ENCODE results near the gene NSD2.

NSD2 gene

DNA sequence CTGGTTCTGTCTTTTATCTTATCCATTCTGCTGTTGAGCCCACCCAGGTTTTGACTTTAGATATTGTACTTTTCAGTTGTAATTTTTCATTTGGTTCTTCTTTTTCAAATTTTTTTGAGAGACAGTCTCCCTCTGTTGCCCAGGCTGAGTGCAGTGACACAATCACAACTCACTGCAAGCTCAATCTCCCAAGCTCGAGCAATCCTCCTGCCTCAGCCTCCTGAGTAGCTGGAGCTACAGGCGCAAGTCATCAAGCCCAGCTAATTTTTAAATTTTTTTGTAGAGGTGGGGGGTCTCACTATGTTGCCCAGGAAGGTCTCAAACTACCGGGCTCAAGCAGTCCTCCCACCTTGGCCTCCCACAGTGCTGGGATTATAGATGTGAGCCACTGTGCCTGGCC, 41.0 kb upstream of the NSD2 start:
- no peak overlapping the region for H2BK12ac ChIP-seq (ENCODE audit: low read length in 2 of 2)
- no peak overlapping the region for H2BK15ac ChIP-seq (ENCODE audit: low read depth, poor library complexity, severe bottlenecking)
- H3K36me3 ChIP-seq (ENCODE audit: control insufficient read depth in 1 of 2, insufficient read depth in 2 of 2, low read depth in 1 of 2, low read length in 2 of 2): peaks cover 58 to 62% of the 10 kb centered on the region in 2 experiments
- H2BK120ac ChIP-seq (ENCODE audit: low read depth, low read length): no peak overlapping the region
- no peak overlapping the region for H3K23ac ChIP-seq (ENCODE audit: low read length in 2 of 2)
- no peak overlapping the region for H3K14ac ChIP-seq (ENCODE audit: low read length in 2 of 2)
- no peak overlapping the region for H3K4ac ChIP-seq (ENCODE audit: low read depth in 1 of 2, low read length in 2 of 2)
- H3K79me1 ChIP-seq (replicated peaks; ENCODE audit: low read length, poor library complexity, severe bottlenecking): peaks cover 19% of the 10 kb centered on the region
- H3K4me2 ChIP-seq (ENCODE audit: low read length, poor library complexity, severe bottlenecking): no peak overlapping the region
- no peak overlapping the region for H3K9ac ChIP-seq (ENCODE audit: low read length)
- no peak overlapping the region for H2BK5ac ChIP-seq (ENCODE audit: low read depth, low read length, poor library complexity, severe bottlenecking)
- WGBS: 100% methylated on average over 2 of the region's 3 CpGs
- no peak overlapping the region for H4K8ac ChIP-seq (ENCODE audit: low read length)
- H3K4me1 ChIP-seq (ENCODE audit: control insufficient read depth, insufficient read depth, low read depth, low read length): peaks cover 20% of the 10 kb centered on the region
- H3K4me3 ChIP-seq (ENCODE audit: insufficient read depth in 1 of 2, low read depth in 1 of 2, low read length in 2 of 2): no peak overlapping the region
- no peak overlapping the region for H3K18ac ChIP-seq (ENCODE audit: low read depth in 1 of 2, low read length in 2 of 2)
- no peaks in the 10 kb centered on the region for H3K9me3 ChIP-seq (ENCODE audit: control insufficient read depth, low read length)
- no peak overlapping the region for H4K91ac ChIP-seq (ENCODE audit: low read length)
- no peak for DNase-seq
- H2AK5ac ChIP-seq (ENCODE audit: low read length, severe bottlenecking): no peak overlapping the region
- H3K27me3 ChIP-seq (ENCODE audit: control insufficient read depth in 1 of 2, insufficient read depth in 1 of 2, low read length in 2 of 2): no peaks in the 10 kb centered on the region
- no peak overlapping the region for H3K27ac ChIP-seq (ENCODE audit: low read length, poor library complexity, severe bottlenecking)
- no peak overlapping the region for H2AFZ ChIP-seq (ENCODE audit: low read depth, low read length)

DNA sequence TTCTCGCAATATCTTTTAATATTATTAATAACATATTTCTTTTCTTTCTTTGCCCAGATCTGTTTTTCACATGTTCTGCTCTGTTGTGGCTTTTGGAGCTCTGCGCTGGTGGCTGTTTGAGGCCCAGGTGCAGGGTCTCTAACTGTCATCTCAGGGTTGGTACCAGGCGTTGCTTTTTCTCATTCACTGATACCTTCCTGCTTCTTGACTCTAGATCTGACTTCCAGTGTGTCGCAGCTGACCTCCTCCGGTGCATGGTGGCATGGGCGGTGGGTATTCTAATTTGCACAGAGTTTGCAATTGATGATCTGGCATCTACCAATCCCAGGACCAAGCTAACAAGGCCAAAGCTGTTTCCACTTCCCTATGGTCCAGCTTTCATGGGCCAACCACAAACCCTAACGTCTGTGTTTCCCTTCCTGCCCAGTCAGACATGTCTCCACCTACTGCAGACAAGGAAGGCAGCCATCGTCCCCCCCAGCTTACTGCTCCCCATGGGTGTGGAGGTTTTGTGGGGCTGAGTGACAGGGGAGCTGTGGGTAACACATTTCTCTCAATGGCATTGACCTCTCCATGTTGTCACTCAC, 40.5 kb upstream of the NSD2 start:
- Histone ChIP-seq H2BK12ac (ENCODE audit: low read length in 2 of 2) (no peak overlapping the region), H2BK15ac (ENCODE audit: low read depth, poor library complexity, severe bottlenecking) (no peak overlapping the region), H3K4me1 (ENCODE audit: control insufficient read depth, insufficient read depth, low read depth, low read length) (peaks cover 23% of the 10 kb centered on the region), H3K4me3 (ENCODE audit: insufficient read depth in 1 of 2, low read depth in 1 of 2, low read length in 2 of 2) (no peak overlapping the region), H3K14ac (ENCODE audit: low read length in 2 of 2) (no peak overlapping the region), H3K36me3 (ENCODE audit: control insufficient read depth in 1 of 2, insufficient read depth in 2 of 2, low read depth in 1 of 2, low read length in 2 of 2) (peaks cover 58 to 62% of the 10 kb centered on the region in 2 experiments), H3K4ac (ENCODE audit: low read depth in 1 of 2, low read length in 2 of 2) (no peak overlapping the region), H3K4me2 (ENCODE audit: low read length, poor library complexity, severe bottlenecking) (no peak overlapping the region), H2AFZ (ENCODE audit: low read depth, low read length) (no peak overlapping the region), H3K23ac (ENCODE audit: low read length in 2 of 2) (no peak overlapping the region), H3K9ac (ENCODE audit: low read length) (no peak overlapping the region), H3K27ac (ENCODE audit: low read length, poor library complexity, severe bottlenecking) (no peak overlapping the region), H2AK5ac (ENCODE audit: low read length, severe bottlenecking) (no peak overlapping the region), H4K8ac (ENCODE audit: low read length) (no peak overlapping the region), H4K91ac (ENCODE audit: low read length) (no peak overlapping the region), H3K9me3 (ENCODE audit: control insufficient read depth, low read length) (no peaks in the 10 kb centered on the region), H3K79me1 (replicated peaks; ENCODE audit: low read length, poor library complexity, severe bottlenecking) (peaks cover 22% of the 10 kb centered on the region), H3K18ac (ENCODE audit: low read depth in 1 of 2, low read length in 2 of 2) (no peak overlapping the region), H3K27me3 (ENCODE audit: control insufficient read depth in 1 of 2, insufficient read depth in 1 of 2, low read length in 2 of 2) (no peaks in the 10 kb centered on the region), H2BK120ac (ENCODE audit: low read depth, low read length) (no peak overlapping the region), H2BK5ac (ENCODE audit: low read depth, low read length, poor library complexity, severe bottlenecking) (no peak overlapping the region)
- no peak for DNase-seq
- 100% methylated on average over 5 of the region's 8 CpGs for WGBS

DNA sequence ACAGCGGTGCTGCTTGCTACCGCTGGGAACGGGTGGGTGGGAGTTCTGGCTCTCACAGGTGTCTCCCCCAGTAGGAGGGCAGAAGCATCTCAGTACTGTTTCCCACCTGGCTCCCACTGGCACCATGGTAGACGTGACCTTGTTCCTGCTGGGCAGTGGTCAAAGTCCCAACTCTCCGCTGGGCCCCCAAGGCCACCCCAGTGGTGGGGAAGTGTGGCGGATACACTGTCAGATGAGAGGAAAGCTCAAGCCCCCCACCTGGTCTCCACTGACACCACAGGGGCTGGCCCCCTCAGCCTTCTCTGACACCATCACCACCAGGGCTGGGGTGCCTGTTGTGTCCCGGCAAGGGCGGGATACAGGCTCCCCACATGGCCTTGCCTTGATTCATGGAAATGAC, 39.9 kb upstream of the NSD2 start:
- H3K27me3 ChIP-seq (ENCODE audit: control insufficient read depth in 1 of 2, insufficient read depth in 1 of 2, low read length in 2 of 2): no peaks in the 10 kb centered on the region
- H3K4me3 ChIP-seq (ENCODE audit: insufficient read depth in 1 of 2, low read depth in 1 of 2, low read length in 2 of 2): no peak overlapping the region
- H2BK15ac ChIP-seq (ENCODE audit: low read depth, poor library complexity, severe bottlenecking): no peak overlapping the region
- DNase-seq: no peak
- H2BK5ac ChIP-seq (ENCODE audit: low read depth, low read length, poor library complexity, severe bottlenecking): no peak overlapping the region
- no peak overlapping the region for H3K23ac ChIP-seq (ENCODE audit: low read length in 2 of 2)
- H3K36me3 ChIP-seq (ENCODE audit: control insufficient read depth in 1 of 2, insufficient read depth in 2 of 2, low read depth in 1 of 2, low read length in 2 of 2): peaks cover 56 to 62% of the 10 kb centered on the region in 2 experiments
- no peak overlapping the region for H3K18ac ChIP-seq (ENCODE audit: low read depth in 1 of 2, low read length in 2 of 2)
- no peak overlapping the region for H4K8ac ChIP-seq (ENCODE audit: low read length)
- no peak overlapping the region for H2AFZ ChIP-seq (ENCODE audit: low read depth, low read length)
- H3K9ac ChIP-seq (ENCODE audit: low read length): no peak overlapping the region
- H3K79me1 ChIP-seq (replicated peaks; ENCODE audit: low read length, poor library complexity, severe bottlenecking): peaks cover 22% of the 10 kb centered on the region
- H2BK12ac ChIP-seq (ENCODE audit: low read length in 2 of 2): no peak overlapping the region
- H3K9me3 ChIP-seq (ENCODE audit: control insufficient read depth, low read length): no peaks in the 10 kb centered on the region
- no peak overlapping the region for H2AK5ac ChIP-seq (ENCODE audit: low read length, severe bottlenecking)
- over 99% methylated on average over 8 of the region's 8 CpGs for WGBS
- H3K4ac ChIP-seq (ENCODE audit: low read depth in 1 of 2, low read length in 2 of 2): no peak overlapping the region
- H3K27ac ChIP-seq (ENCODE audit: low read length, poor library complexity, severe bottlenecking): no peak overlapping the region
- H2BK120ac ChIP-seq (ENCODE audit: low read depth, low read length): no peak overlapping the region
- no peak overlapping the region for H4K91ac ChIP-seq (ENCODE audit: low read length)
- H3K14ac ChIP-seq (ENCODE audit: low read length in 2 of 2): no peak overlapping the region
- H3K4me1 ChIP-seq (ENCODE audit: control insufficient read depth, insufficient read depth, low read depth, low read length): peaks cover 23% of the 10 kb centered on the region
- no peak overlapping the region for H3K4me2 ChIP-seq (ENCODE audit: low read length, poor library complexity, severe bottlenecking)

GRCh38 chr4:1832690-1833089, 38.5 kb upstream of the NSD2 start:
- no peak overlapping the region for H2BK15ac ChIP-seq (ENCODE audit: low read depth, poor library complexity, severe bottlenecking)
- H2AK5ac ChIP-seq (ENCODE audit: low read length, severe bottlenecking): no peak overlapping the region
- no peak overlapping the region for H4K8ac ChIP-seq (ENCODE audit: low read length)
- no peak overlapping the region for H2AFZ ChIP-seq (ENCODE audit: low read depth, low read length)
- H3K36me3 ChIP-seq (ENCODE audit: control insufficient read depth in 1 of 2, insufficient read depth in 2 of 2, low read depth in 1 of 2, low read length in 2 of 2): peaks cover 58 to 68% of the 10 kb centered on the region in 2 experiments
- no peak overlapping the region for H2BK12ac ChIP-seq (ENCODE audit: low read length in 2 of 2)
- peaks cover 27% of the 10 kb centered on the region for H3K79me1 ChIP-seq (replicated peaks; ENCODE audit: low read length, poor library complexity, severe bottlenecking)
- WGBS: 98% methylated on average over 18 of the region's 18 CpGs
- H3K4me1 ChIP-seq (ENCODE audit: control insufficient read depth, insufficient read depth, low read depth, low read length): peaks cover 25% of the 10 kb centered on the region
- no peak overlapping the region for H2BK120ac ChIP-seq (ENCODE audit: low read depth, low read length)
- H3K18ac ChIP-seq (ENCODE audit: low read depth in 1 of 2, low read length in 2 of 2): no peak overlapping the region
- no peak overlapping the region for H3K9ac ChIP-seq (ENCODE audit: low read length)
- H3K4me3 ChIP-seq (ENCODE audit: insufficient read depth in 1 of 2, low read depth in 1 of 2, low read length in 2 of 2): no peak overlapping the region
- no peaks in the 10 kb centered on the region for H3K27me3 ChIP-seq (ENCODE audit: control insufficient read depth in 1 of 2, insufficient read depth in 1 of 2, low read length in 2 of 2)
- no peak overlapping the region for H3K23ac ChIP-seq (ENCODE audit: low read length in 2 of 2)
- no peak overlapping the region for H3K27ac ChIP-seq (ENCODE audit: low read length, poor library complexity, severe bottlenecking)
- H3K14ac ChIP-seq (ENCODE audit: low read length in 2 of 2): no peak overlapping the region
- no peak overlapping the region for H2BK5ac ChIP-seq (ENCODE audit: low read depth, low read length, poor library complexity, severe bottlenecking)
- no peak for DNase-seq
- H3K9me3 ChIP-seq (ENCODE audit: control insufficient read depth, low read length): no peaks in the 10 kb centered on the region
- no peak overlapping the region for H3K4me2 ChIP-seq (ENCODE audit: low read length, poor library complexity, severe bottlenecking)
- H3K4ac ChIP-seq (ENCODE audit: low read depth in 1 of 2, low read length in 2 of 2): no peak overlapping the region
- no peak overlapping the region for H4K91ac ChIP-seq (ENCODE audit: low read length)
